Kidney capillary endothelial cell (primary cell): ENCODE measurements around the gene ZNF681.
"Not testable (repeated sequence)": the region's sequence is repeated elsewhere in the genome, so short reads cannot be mapped to it uniquely, and the experiment has no call there.

Experiments used
- DNase-seq: peaks from one replicate; pipeline ENCODE4 v3.0.0-alpha.2; 2018; ENCODE audit warnings: low spot score

The ZNF681 gene

GRCh38 chr19:23692937-23693336 lies 65.8 kb downstream of the ZNF681 start:
- DNase-seq, result not testable (repeated sequence)
